NCI-H2196 treated with DMSO at 0.1 percent for 48 hours (cell line): ENCODE data around the gene RIBC1.
"Not testable (repeated sequence)": the region's sequence is repeated elsewhere in the genome, so short reads cannot be mapped to it uniquely, and the experiment has no call there.

Experiments used
- DNase-seq: peaks from one replicate; lab custom pipeline; 2025; ENCODE audit not compliant: unreplicated experiment; lab: John Stamatoyannopoulos, UW

Gene RIBC1

DNA sequence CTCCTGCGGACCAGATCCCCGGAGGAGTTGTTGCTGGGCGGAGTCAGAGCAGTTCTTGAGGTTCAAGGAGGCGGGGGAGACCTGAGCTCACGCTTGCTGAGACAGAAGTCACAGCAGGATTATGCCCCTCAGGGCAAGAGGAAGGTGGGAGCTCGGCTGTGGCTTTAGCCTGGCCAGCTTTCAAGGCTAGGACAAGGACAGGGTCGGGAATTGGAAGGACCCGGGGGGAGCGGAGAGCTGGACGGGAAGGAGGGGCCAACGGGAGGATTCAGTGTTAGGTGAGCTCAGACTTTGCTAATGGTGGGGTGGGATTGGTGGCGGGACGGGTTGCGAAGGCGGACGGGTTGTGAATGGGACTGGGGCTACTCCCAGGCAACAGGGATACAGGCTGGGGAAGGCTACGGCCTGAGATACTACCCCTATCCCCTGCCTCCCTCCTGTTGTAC lies at the start of gene RIBC1:
Gene RIBC1 (plus strand): TSS at position 13 of the 446 bp plus-strand sequence. CDS start 3,404 bp downstream, outside the sequence.
- DNase-seq = no peak

DNA sequence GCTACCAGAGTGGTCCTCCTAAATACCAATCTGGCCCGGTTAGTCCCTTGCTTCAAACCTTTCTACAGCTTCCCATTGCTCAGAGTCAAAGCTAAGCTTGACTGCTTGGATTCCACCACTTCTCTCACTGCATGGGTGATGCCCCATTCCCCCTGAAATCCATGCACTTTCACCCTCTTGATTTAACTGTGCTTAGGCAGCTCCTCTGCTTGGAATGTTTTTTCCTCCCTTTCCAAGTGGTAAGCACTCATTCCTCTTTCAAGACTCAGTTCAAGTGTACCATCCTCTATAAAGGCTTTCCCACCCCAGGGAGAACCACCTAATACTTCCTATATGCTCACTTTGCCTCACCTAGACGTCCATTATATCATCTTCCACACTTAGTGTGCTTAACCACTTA lies 49.4 kb upstream of the RIBC1 start:
- DNase-seq = no peak

DNA sequence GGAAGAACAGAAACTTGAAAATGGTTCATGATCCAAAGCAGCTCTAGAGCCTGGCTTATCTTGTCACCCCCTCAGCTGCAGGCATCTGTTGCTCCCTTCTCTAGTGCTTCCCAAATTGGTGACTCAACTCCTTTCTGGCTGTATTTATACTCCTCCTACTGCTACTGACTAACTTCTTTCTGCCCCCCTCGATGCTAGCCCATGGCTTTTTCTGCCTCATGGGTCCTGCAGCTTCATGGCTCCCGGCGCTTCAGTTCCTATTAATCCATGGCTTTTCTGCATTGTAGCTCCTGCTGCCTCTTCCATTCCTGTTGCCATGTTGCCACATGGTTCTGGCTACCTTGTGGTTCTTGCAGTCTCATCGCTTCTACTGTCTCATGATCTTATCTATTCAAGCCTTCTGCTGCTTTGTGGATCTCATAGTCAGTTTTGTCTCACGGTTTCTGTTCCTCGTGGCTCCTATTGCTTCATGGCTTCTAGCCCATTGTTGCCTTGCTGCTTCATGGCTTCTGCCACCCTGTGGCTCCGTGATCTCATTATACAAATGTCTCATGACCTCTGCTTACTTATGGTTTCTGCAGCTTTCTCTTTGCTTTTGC lies 48.4 kb upstream of the RIBC1 start:
- no peak for DNase-seq

DNA sequence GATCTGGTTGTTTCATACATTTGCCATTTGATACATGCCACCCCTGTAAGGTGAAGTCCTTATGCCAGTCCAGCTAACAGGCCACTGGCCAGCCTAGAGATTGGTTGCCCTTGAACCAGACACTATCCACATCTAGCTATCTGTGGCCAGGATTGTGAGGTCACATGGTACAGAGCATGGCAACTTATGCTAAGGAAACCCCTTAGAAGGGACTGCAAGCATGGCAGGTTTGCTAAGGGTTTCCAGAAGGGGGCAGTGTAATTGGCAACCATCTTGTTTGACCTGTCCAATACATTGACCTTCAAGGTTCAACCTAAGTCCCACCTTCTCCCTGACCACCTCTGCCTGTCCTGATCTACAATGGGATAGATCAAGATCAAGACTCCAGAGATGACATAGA lies 47.8 kb upstream of the RIBC1 start:
- DNase-seq = no peak

DNA sequence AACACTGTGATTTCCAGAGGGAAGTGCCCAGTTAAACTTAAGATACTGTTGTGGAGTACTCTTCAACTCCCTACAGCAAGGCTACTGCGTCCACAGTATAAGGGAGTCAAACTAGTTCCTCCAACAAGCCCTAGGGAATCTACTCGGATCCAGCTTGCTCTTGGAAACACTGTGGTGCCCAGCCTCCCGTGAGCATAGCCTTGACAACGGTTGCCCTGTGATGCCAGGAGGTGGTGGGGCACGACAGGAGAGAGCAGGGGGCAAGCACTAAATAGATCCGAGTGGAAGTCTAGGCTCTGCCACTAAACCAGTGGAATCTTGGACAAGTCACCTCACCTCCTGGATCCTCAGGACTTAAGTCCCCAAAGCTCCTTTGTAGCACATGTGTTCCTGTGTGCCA lies 45.8 kb upstream of the RIBC1 start:
- DNase-seq = no peak

DNA sequence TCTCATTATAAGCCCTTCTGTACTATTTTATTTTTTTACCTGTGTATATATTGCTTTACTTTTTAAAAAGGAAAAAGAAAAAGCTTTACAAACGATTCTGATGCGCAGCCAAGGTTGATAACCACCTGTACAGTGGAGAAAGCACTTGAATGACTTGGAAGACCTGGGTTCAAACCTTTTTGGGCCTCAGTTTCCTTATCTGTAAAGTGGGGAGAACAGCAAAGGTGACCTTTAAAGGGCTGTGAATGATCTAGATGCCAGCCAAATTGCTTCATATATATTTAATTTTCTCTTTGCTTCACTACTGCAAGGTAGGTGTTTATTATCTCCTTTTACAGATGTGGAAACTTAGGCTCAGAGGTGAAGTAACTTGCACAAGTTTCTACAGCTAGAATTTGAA lies 45.2 kb upstream of the RIBC1 start:
- DNase-seq = no peak

DNA sequence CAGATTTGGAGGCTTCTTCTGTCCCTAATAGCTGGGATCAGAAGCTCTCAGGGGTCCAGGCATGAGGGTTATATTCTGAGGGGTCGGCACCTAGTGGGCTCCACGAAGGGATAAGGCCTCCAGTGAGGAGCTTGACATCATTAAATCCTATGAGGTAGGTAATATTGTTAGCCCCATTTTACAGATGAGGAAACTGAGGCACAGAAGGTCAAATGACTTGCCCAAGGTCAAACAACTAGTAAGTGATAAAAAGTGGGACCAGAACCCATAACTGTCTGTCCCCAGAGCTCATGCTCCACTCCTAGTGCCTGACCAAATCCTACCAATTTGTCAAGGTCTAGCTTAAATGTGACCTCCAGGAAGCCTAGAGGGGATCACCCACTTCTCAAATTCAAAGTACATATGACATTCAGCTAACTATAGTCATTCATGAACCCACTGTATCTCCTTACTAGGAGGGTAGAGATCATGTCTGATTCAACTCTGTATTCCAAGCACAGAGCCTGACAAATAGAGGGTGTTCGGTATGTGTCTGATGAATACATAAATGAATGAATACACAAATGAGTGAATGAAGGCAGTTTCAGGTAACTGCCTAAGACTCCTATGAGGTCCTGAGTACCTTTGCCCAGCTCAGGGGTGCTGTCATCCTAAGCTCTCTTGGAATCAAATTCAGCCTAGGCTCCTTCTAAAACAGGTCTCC lies 43.5 kb upstream of the RIBC1 start:
- DNase-seq = no peak

DNA sequence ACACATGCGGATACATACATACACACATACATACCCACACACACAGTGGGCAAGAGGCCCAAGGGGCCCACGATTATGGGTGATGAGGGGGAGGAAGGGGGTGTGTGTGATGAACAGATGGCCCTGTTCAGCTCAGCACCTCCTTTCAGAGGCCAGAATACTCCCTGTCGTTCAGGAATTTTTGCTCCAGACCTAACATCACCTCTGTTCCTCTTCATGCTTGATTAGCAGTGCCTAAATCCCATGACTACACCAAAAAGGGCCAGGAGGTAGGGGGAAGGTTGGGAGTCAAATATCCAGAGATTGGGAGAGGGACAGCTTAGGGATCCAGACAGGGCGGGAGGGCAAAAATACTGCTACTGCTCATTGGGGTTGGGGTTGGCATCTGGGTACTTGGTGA lies 42.9 kb upstream of the RIBC1 start:
- no peak for DNase-seq

DNA sequence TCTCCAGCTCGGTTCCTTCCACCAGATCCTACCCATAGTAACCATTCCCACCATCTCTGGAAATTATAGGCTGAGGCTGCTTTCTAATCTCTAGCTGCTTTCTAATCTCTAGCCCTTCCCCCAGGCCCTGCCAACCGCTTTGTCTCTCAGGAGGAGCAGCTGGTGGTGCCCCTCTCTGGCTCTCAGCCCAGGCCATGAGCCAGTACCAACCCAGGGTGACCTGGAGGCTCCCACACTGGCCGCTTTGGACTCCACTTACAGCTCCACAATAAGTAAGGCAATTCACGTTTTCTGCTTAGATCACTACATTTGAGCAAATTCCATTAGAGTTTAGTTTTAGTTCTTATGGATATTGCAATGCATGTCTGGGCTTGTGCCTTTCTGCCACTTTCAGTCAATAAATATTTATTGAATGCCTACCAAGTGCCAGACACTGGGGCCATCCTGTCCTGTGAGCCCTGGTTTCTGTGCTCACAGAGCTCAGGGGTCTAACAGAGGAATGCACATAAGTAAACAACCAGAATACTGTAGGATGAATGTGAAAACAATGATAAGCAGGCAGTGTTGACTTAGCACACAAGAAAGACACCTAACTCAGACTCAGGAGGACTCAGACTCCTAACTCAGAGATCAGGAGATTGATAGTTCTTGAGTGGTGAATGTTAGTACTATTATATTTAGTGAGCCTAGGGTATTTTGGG lies 39.1 kb upstream of the RIBC1 start:
- no peak for DNase-seq

DNA sequence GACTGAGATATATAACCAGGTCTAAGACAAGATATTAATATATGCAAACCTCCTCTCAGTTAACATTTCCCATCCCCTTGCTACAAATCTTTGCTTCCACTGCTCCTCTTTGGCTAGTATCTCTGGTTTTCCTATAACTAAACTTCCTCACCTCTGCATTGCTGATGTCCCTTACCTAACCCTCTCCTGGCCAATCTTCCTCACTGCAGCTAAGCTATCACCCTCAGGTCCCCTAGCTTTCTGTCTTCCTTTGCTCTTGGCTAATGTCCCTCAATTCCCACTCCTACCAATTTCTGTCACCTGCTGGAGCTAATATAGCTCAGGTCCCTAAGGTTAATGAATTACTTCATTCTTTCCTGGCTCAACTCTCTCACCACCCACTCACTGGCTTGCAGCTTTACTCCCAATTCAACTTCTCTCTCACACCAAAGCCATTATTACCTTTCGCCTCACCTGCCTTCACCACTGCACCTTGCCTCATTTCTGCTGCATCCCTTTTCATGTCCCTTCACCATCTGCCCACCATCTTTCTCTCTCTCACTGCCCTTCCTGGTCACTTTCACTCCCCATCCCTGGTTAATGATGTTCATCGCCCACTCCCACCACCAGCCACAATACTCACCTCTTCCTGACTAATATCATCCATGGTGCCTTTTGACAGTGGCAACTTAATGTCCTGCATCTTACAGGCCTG lies 26.9 kb upstream of the RIBC1 start:
- no peak for DNase-seq

DNA sequence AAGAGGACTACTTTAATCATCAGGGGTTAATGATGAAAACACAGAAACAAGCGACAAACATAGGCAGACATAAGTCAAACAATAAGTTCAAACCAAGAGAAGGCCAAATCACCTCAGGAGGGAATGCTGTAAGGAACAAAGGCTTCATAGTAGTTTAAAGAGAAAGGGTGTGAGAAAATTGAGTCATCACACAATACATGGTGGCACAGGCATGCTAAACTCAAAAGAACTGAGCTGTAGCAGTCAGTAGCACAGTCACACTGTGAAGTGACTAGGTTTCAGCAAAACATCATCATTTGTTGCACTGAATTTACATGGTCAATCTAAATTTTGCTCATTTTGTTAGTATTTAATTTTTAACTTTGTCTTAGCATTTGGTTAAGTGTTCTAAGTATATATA lies 24.5 kb upstream of the RIBC1 start:
- DNase-seq = no peak

DNA sequence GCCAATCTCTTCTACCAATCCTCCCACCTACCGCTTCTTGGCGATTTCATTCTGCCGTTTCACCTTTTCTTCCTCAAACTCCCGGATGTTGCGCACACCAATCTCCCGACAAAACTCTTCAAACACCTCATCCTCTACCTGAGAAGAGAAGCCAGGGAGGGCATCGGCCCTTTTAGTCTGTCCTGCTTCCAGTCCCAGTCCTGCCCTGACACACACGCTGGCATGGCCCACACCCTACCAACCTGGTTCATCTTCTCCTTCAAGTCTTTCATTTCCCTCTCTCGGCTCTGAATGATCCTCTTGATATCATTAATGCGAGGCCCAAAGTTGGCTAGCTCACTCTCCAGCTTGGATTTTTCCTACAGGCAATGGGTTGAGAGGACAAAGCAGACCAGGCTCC lies 19.1 kb upstream of the RIBC1 start:
- no peak for DNase-seq

DNA sequence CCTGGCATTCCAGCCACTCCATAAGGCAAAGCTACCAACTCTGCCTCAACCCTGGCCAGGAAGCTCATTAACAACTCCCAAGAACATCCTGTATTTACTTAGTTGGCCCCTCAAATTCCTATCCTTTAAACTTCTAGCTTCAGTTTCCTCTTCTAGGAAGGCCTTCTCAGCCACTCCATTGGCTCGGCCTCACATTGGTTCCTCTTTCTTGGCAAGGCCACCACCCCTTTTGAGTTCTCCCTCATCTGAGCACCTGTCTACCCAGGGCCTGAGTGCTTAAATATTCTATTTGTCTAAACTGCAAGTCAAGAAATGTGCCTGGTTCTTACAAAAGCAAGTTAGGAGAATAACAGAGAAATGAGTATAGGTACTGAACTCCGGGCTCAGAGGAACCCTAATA lies 10.2 kb upstream of the RIBC1 start:
- DNase-seq = no peak

DNA sequence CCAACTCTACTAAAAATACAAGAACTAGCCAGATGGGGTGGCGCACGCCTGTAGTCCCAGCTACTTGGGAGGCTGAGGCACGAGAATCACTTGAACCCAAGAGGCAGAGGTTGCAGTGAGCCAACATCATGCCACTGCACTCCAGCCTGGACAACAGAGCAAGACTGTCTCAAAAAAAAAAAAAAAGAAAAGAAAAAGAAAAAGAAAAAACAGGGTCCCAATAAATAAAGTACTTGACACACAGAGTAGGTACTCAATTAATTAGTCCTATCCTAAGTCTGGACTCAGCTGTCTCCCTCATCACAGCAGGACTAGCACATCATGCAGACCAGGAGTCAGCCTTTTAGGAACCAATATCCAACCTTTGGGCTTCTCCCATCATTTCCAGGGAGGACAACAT lies 2.3 kb upstream of the RIBC1 start:
- not testable (repeated sequence) for DNase-seq

DNA sequence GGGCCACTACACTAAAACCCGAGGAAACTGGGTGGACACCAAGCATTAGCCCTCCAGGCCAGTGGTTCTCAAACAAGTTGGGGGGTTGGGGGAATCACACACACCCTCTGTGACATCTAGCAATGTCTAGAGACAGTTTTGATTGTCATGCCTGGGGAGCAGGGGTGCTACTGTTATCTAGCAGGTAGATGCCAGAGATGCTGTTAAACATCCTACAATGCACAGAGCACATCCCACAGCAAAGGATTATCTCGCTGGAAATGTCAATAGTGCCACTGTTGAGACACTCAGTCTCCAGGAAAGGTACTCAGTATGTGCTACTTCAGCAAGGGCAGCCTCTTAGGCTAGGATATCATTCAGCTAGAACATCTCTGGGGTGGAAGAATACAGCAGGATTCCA lies 1.5 kb upstream of the RIBC1 start:
- no peak for DNase-seq

DNA sequence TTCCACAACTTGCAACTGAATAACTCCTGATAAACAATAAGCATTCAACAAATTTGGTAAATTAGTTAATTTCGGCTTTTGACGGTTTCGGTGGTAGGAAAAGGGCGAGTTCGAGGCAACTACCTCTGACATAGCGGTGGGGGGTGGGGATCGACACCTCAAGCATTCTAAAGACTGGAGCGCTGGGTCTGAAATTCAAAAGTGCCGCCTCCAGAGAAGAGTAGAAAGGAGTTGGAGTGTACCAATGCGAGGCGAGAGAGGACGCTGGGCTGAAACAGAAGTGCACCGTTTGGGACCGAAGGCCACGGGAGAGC lies 944 bp upstream of the RIBC1 start:
- peak; percentile 28 for DNase-seq

DNA sequence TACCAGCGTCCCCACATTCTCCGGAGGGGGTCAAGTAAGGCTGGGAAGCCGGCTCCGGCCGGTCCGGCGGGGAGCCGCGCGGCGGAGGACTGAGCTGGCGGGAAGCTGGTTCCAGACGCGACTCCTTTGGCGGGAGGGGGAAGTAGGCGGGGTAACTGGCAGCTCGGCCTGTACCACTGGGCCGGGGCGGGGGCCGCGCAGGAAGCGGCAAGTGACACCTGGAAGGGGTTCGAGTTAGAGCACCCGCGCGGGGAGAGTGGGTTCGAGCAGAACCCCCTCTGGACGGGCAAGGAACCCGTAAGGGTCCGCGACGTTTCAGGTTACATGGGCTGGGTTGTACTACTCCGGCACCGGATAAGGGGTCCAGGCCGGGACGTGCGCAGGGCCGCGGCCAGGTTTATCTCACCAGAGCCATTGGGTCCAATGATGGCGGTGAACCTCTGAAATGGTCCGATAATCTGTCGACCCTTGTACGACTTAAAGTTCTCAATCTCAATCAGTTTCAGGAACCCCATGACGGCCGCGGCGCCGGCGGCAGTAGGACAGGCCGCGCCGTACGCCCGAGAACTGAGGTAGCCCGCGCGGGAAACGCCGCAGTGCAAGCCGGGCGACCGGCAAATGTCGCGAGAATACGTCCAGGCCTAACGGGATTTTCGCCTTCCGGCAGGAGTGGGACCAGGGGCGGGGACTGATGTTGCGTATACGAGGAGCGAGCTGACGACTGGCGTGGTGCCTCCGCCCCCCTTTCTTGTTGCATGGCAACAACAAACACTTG lies 400 bp upstream of the RIBC1 start, which contains the start of gene SMC1A:
Gene SMC1A (minus strand): TSS at position 569 of the 775 bp plus-strand sequence. CDS start 54 bp downstream, at position 515.
- DNase-seq = peak; percentile 77

DNA sequence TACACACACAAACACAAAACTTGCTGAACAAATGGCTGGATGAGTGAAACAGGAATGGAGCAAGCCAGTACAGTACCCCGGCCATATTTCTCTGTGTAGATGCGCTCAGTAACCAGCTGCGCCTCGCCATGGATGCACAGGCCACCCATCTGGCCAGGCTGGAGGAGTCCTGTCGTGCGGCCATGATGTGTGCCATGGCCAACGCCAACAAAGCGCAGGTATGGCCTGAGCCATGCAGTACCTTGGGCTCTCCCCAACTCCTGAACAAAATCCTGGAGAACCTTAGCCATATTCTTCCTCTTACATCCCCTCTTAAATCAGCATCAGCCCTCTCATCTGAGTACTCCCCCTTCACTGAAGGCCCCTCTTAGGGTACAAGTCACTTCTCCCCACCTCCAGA lies 7.1 kb downstream of the RIBC1 start:
- no peak for DNase-seq

DNA sequence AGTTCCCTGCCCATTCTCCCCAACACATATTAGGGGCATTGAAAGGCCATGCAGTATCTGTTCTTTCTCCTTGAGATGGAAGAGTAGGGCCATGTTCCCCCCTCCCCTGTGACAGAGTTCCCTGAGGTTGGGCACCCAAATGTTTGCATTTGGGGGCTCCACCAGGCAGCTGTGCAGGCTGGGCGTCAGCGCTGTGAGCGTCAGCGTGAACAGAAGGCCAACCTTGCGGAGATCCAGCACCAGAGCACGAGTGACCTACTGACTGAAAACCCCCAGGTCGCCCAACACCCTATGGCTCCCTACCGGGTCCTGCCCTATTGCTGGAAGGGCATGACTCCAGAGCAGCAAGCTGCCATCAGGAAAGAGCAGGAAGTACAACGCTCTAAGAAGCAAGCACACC lies 7.6 kb downstream of the RIBC1 start:
- DNase-seq = no peak

DNA sequence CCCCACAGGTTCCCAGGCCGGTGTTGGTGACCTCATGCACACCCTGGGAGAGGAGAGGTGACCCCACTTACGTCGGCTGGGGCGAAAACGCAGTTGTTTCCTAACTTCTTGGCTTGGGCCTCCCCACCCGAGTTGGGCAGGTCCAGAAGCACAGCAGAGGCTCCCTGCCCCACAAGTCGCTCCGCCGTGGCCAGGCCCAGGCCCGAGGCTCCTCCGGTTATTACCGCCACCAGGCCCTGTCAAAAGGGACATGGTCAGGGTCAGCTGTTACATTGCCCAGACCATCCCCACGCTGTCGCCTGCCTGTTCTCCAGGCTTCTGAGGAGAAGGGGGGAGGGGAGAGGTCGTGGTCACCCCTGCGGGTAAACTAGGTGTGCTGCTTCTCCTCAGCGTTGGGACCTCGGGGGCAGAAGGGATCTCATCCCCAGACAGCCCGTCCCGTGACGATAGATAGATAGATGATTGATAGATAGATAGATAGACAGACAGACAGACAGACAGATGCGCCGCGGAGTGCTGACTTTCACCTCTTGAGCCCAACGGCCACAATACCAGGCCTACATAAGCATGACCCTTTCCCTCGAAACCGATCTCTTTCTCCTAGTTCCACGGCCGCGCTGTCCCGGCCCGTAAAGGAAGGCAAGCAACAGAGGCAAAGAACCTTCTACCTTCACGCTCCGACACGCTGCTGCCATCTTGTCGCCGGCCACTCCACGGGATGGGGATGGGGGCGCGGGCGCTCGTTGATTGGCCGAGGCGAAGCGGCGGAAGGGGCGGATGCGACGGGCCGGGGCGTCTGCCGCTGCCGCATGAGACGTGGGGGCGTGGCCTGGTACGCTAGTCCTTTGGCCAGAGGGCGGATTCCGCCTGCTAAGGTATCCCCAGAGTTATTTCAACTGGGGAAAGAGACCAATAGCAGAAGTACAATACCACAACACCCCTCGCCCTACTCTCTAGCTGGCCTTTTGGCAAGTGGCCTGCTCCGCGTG lies 11.3 kb downstream of the RIBC1 start, which contains the start of gene HSD17B10:
Gene HSD17B10 (minus strand): TSS at position 720 of the 989 bp plus-strand sequence. CDS start 25 bp downstream, at position 695.
- peak; percentile 74 for DNase-seq
